Measurements from ENCODE around the gene MRPS27.

MRPS27 gene

DNA sequence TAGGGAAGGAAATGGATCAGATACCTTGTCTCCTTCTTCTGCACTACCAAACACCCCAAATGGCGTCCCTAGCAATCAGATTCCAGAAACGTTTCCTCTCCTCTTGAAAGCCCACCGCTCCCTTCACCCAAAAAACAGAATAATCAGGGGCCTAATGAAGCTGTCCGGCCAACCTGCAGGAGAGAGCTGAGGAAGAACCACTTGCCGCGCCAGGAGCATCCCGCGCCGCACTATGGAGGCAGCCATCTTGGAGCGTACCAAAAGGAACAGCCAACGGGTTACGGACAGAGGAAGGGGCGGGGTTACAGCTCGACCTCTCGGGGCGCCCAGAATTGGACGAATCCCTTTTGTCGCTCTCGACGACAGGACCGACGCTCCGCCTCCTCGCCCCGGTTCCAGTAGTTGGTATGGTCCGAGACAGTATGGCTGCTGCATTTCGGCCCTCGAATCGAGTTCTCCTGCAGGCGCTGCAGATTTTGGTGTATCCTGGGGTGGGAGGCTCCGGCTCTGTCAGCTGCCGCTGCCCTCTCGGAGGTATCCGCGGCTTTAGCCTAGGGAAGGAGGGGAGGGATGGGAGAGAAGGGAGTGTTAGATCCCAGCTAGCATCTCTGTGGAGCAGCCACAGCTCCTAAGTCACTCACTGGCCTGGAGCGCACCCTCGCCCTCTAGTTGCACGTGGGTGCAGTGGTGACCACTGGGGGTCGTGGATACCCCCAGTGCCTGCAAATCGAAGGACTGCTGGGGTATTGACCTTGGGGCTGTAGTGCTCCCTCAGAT, at the start of gene MRPS27, which contains the start of gene PTCD2:
MRPS27 (minus strand) TSS at position 265 of the 777 bp plus-strand sequence; CDS start at position 246, 19 bp downstream.
PTCD2 (plus strand) TSS at position 398 of the 777 bp plus-strand sequence; CDS start at position 408, 10 bp downstream.
- DNase-seq, result peak; percentile 99

DNA sequence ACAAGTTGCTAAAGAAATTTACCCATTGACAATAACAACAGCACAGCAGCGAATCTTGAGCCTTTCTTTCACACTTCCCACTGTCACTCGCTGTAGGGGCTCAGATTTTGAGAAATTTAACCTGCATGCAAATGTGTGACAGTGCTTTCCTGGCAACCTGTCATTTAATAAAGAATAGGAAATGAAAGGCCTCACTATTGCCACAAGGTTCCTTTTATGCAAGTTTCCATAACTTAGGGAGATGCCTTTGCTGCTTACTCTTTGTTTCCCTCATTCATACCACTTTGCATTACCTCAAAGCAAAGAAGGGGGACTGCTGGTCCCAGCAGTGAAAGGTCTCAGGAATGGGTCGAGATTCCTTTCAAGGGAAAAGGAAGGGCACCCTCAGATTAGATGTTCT, 49.7 kb upstream of the MRPS27 start:
- DNase-seq, result no peak

GRCh38 chr5:72369301-72369700, 49.3 kb upstream of the MRPS27 start:
- DNase-seq, result peak; percentile 47

DNA sequence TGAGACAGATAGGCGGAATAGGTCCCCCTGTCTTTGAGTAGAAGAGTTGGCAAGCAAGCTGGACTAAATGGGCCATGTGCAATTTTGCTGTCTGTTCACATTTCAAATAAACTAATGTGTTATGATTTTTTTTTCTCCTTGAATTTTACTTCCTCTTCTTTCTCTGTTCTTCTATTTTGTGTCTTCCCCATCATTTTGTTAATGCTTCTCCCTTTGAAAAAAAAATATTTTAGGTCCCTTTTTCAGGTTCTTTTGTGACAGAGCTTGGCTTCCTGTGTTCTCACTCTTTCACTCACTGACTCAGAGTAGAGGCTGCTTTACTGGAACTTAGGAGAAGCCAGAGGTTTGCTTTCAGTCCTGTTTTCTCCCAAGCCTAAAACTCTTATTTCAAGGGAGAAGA, 48.2 kb upstream of the MRPS27 start:
- no peak for DNase-seq

DNA sequence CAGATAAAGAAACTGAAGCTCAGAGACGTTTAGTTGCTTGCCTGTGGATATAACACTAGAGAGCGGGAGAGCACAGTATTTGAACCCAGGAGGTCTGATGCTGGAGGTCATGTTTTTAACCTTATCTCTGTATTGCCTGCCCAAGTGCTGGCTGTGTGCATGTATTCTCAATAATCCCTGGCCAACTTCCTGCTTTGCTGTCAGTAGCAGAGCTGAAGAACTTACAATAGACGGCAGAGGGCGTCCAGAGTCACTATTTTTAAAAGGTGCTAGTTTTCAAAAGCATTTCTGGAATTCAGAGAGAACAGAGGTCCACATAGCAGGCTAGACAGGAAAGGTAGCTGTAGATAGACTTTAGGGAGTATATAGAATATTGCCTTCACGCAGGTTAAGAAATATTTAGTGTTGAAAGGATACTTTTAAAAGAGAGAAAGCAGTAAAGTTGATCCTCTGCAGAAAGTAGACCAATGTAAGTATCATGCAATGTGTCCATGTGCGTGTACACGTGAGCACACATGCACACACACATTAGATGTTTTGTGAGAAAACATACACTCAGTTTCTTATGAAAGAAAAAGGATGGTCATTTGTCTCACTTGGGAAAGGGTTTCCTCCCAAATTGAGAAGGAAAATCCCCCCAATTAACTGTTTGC, 46.4 kb upstream of the MRPS27 start:
- DNase-seq, result peak; percentile 87

DNA sequence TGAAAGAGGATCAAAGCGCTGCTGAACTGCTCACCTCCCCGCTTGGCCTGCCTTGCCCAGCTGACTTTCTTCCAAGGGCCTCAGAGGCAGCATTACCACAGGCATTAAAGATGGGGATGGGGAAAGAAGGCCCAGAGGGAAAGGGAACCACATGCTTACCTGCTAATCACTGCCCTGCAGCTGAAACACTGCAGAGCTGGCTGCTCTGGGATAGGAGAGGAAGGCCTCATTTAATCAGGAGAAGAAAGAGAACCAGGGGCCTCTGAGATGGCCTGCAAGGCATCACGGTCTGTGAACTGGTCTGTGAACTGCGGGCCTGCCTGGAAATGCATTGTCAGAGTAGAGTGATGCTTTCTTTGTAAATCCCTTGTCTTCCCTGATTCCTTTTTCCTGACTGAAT, 44.9 kb upstream of the MRPS27 start:
- DNase-seq, result no peak

- DNase-seq, result no peak
Measured at GRCh38 chr5:72364171-72364570, 44.1 kb upstream of the MRPS27 start.

DNA sequence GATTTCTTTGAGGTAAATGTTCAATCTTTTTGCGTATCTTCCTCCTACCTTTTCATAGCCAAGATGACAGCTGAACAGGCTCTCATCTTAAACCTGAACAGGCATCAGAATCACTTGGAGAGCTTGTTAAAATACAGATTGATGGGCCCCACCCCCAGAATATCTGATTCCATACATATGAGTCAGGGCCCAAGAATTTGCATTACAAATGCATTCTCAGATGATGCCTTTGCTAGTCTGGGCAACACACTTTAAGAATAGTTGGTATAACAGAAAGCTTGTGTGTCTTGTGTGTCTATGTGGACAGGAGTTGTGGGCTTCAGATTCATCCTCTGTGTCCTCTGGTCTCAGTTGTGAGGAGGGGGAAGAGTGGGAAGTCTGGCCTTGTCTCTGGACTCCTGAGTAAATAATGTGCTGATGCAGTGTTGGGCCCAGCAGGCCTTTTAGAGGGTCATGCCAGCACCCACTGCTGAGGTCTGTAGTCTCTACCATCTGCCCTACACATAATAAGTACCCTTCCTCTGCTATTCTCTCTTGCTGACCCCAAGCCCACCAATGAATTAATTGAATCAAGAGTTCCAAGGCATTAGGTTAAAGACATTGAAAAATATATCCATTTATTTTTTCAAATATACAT, 43.2 kb upstream of the MRPS27 start:
- DNase-seq, result peak; percentile 90

DNA sequence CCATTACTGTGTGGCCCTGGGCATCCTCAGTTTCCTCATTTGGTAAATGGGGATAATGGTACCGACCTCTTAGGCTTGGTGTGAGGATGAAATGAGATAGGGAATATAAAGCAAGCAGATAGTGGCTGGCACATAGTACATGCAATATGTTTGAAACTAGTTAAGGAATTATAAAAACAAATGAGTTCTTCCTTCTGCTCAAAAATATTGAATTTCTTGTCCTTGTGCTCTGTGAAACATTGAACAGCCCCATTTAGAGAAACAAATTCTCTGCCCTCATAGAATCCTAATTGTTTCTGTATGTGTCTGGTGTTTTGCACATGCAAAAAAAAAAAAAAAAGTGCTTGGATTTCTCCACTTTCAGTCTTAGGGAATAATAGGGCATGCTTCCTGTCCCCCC, 39.8 kb upstream of the MRPS27 start:
- DNase-seq, result no peak

DNA sequence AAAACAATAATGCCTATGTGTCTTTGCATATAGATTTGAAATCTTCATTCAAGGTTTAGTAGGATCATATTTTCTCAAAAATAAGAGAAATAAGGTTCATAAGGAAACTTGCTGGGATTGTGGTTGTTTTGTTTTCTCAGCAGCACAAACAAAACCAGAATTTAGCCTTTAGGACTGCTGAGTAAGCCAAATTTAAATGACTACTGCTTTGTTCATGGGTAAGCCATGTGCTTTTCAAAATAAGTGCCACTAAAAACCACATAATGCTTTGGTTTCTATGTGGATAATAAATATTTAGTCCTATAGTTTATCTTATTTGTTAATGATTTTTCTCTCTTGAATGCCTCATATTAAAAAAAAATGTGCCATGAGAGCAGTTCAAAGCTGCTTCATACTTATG, 38.9 kb upstream of the MRPS27 start:
- DNase-seq, result no peak

GRCh38 chr5:72356361-72356760, 36.3 kb upstream of the MRPS27 start:
- no peak for DNase-seq

- DNase-seq, result peak; percentile 28
Measured at GRCh38 chr5:72355706-72356299, 35.8 kb upstream of the MRPS27 start.

GRCh38 chr5:72353046-72353445, 33.0 kb upstream of the MRPS27 start:
- DNase-seq, result peak; percentile 64

- no peak for DNase-seq
Measured at GRCh38 chr5:72352616-72353015, 32.6 kb upstream of the MRPS27 start.

DNA sequence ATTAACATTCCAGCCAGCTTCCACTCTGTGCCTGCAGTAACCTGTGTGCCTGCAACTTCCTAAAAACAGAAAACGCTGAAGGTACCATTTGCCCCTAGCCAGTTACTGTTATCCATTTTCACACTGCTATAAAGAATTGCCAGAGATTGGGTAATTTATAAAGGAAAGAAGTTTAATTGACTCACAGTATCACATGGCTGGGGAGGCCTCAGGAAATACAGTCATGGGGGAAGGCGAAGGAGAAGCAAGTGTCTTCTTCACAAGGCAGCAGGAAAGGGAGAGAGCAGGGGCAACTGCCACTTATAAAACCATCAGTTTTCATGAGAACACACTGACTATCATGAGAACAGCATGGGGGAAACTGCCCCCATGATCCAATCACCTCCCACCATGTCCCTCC, 31.3 kb upstream of the MRPS27 start:
- no peak for DNase-seq

DNA sequence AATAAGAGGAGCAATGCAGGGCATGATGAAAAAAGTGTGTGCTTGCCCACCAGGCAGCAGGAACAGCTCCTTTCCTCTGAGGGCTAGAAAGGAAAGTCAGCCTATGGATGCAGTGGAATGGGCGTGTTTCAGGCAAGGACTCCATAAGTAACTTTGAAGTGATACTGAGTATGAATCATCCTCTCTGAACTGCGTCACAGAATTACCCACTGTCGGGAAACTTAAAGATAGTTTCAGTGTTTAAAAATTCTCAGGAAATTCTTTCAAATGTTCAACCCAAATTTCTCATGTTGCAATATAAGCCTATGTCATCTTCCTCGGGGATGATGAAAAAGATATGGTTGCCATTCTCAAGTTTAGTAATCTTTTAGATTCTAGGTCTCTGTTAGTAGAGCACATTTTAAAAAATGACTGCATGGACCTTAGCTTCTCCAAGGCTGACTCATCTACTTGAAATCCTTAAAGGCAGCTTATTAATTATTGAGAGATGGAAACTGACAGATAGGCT, 27.8 kb upstream of the MRPS27 start:
- peak; percentile 95 for DNase-seq

DNA sequence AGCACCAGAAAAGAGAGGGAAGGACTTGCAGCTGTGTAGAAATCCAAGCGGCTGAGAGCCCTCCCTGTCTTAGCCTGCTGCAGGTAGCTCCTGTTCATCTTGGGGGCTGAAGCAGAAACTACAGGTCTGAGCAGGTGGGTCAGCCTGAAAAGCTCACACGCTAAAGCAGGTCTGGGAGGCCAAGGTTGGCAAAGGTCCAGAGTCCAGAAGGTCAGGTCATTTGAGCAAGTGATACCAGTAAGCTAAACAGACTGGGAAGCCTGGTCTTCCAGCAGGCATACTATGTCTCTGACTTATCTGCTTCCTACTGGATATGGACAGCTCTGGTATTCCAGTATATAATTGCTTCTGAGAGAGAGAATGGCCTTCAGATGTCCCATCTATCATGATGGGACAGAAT, 26.4 kb upstream of the MRPS27 start:
- DNase-seq, result no peak

- no peak for DNase-seq
Measured at GRCh38 chr5:72338689-72339209, 18.7 kb upstream of the MRPS27 start.

DNA sequence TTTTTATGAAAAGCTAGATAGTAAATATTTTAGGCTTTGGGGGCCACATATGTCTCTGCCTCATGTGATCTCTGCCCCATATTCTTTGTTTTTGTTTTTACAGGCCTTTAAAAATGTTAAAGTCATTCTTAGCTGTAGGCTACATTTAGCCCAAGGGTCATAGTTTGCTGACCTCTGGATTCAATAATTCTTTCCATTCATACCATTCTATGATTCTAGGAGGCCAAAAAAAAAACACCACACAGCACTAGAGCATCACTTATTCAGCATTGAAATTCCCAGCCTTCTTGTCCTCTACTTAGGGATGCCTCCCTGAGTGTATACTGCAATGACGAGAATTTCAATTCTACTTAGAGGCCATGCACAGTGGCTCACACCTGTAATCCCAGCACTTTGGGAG, 17.1 kb upstream of the MRPS27 start:
- DNase-seq, result no peak

- no peak for DNase-seq
Measured at GRCh38 chr5:72330712-72331111, 10.7 kb upstream of the MRPS27 start.

DNA sequence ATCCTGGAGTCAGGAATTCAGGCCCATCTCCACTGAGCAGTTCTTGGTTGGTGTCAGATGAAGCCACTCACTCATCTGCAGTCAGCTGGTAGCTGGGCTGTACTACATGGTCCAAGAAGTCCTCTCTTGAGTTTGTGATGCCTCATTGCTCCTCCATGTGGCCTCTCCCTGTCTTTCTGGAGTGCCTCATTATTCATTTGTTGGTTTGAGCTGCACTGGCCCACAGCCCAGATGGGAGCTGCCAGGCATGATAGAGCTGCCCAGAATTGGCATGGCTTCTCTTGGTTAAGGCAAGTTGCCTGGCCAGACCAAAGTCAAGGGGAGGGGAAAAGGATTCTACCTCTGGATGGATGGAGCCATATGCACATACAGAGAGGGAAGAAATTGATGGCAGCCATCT, 8.1 kb upstream of the MRPS27 start:
- peak; percentile 20 for DNase-seq

DNA sequence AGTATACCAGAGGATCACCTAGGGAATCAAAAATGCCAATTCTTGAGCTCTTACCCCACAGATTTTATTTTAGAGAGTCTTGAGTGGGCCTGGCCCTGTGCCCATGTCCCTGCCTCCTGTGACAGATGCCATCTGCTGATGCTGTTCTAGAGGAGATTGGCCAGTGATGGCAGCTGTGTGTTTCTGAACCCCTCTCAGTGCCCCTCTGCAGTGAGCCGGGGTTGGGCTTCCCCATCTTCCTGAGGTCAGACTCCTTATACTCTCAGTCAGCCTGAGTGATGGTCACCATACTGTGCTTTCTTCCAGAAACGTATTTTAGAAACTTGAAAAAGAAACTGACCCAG, 6.2 kb upstream of the MRPS27 start:
- DNase-seq, result no peak
